ENCODE data around the gene SPRY2. TPM values are rescaled to one million over a fixed set of nuclear protein-coding genes. Genes with fewer than 3 reads are reported as not detected.

The SPRY2 gene
- total and polyA plus RNA-seq, 2 donors (not counting 3 experiments of a cell fraction or from before 2014, with no cell fraction given): 26.2 to 52.3 TPM

GRCh38 chr13:80309926-80310325 lies 31.0 kb downstream of the SPRY2 start:
- no peak for TF ChIP-seq POLR2AphosphoS5 (IDR thresholded peaks at IDR 0.05; ENCODE audit: insufficient read depth, low read depth, low read length)
- TF ChIP-seq MAX (IDR thresholded peaks at IDR 0.05; ENCODE audit: insufficient read depth, insufficient read length): no peak
- no peak for TF ChIP-seq JUN (IDR thresholded peaks at IDR 0.05; ENCODE audit: borderline replicate concordance, insufficient read depth, insufficient read length, low read depth)
- no peak for TF ChIP-seq MYC (IDR thresholded peaks at IDR 0.05; ENCODE audit: low read depth, low read length)
- TF ChIP-seq FOS (IDR thresholded peaks at IDR 0.05; ENCODE audit: borderline replicate concordance, insufficient read depth, low read length): no peak
- no peak for TF ChIP-seq GATA2 (IDR thresholded peaks at IDR 0.05; ENCODE audit: insufficient read depth, insufficient read length, low read depth, low read length)
- TF ChIP-seq POLR2A (IDR thresholded peaks at IDR 0.05; ENCODE audit: low read depth, low read length): no peak
- TF ChIP-seq EZH2 (IDR thresholded peaks at IDR 0.05; ENCODE audit: borderline replicate concordance, low read depth, low read length, severe bottlenecking): no peak
- no peak for TF ChIP-seq CTCF (IDR thresholded peaks at IDR 0.05; ENCODE audit: extremely low read depth in 1 of 2, insufficient read depth in 1 of 2, low read depth in 1 of 2, low read length in 2 of 2)
- FAIRE-seq (no peak), DNase-seq (ENCODE audit: low read depth, low spot score) (no peak)
- BruUV-seq (replicated peaks): no TSS peak
- Histone ChIP-seq H3K4me3 (replicated peaks in 1 of 3; ENCODE audit: insufficient read depth in 1 of 3, low read depth in 1 of 3, low read length in 3 of 3) (no peak overlapping the region), H3K4me1 (ENCODE audit: control insufficient read depth, extremely low read depth, insufficient read depth, low read length) (peaks cover 7% of the 10 kb centered on the region), H3K79me2 (ENCODE audit: control insufficient read depth, insufficient read depth, low read length) (no peaks in the 10 kb centered on the region), H3K27ac (ENCODE audit: insufficient read depth, low read depth, low read length) (no peak overlapping the region), H3K9me1 (replicated peaks; ENCODE audit: control insufficient read depth, extremely low read depth, insufficient read depth, low read length) (no peaks in the 10 kb centered on the region), H3K9ac (replicated peaks; ENCODE audit: extremely low read depth, insufficient read depth, low read length) (no peak overlapping the region), H3K9me3 (replicated peaks; ENCODE audit: control insufficient read depth, insufficient read depth, low read length) (no peaks in the 10 kb centered on the region), H3K27me3 (ENCODE audit: control insufficient read depth in 2 of 2, insufficient read depth in 2 of 2, low read length in 2 of 2) (no peaks in the 10 kb centered on the region), H3K4me2 (ENCODE audit: insufficient read depth, low read length) (no peak overlapping the region), H3K36me3 (ENCODE audit: control insufficient read depth in 2 of 2, extremely low read depth in 1 of 2, insufficient read depth in 2 of 2, low read length in 2 of 2) (no peaks in the 10 kb centered on the region), H2AFZ (ENCODE audit: low read depth, low read length) (no peak overlapping the region), H4K20me1 (replicated peaks; ENCODE audit: control insufficient read depth, extremely low read depth, insufficient read depth, low read length) (no peaks in the 10 kb centered on the region)
- ChIA-PET CTCF (interaction anchor here (1.2 kb wide), 1 partner anchor 631 kb away, joined by 4 read pairs; no protein-coding TSS in a partner anchor), POLR2A (no interaction called here)
- intact Hi-C loops (cut with micrococcal nuclease): no loop called here
- dilution Hi-C loops (cut with MboI; ENCODE audit: extremely low pct_ligation_motif_present, low sequenced_read_pairs): no loop called here
